Ovary (tissue), 3 donors: Measurements from ENCODE around the gene UGT1A4.

Source experiments
- POLR2A ChIP-seq: fragments of 450-650 bp; IDR thresholded peaks from one replicate; pipeline ENCODE4 v1.6.1; 2017; ENCODE audit warnings: antibody characterized with exemption, mild to moderate bottlenecking, moderate library complexity
- TF ChIP-seq, protein P1 (sequence below), 3 donors: fragments of 450-650 bp in 2 of 3; fragments of 200-600 bp in 1 of 3; IDR thresholded peaks; one replicate each; pipeline versions ENCODE4 v1.5.1 to v1.8.0; 2016 to 2022; ENCODE audit warnings: antibody characterized with exemption in 3 of 3, mild to moderate bottlenecking in 1 of 3
- donor health status: DM: no; HTN: no; CAD: no.

DNA sequence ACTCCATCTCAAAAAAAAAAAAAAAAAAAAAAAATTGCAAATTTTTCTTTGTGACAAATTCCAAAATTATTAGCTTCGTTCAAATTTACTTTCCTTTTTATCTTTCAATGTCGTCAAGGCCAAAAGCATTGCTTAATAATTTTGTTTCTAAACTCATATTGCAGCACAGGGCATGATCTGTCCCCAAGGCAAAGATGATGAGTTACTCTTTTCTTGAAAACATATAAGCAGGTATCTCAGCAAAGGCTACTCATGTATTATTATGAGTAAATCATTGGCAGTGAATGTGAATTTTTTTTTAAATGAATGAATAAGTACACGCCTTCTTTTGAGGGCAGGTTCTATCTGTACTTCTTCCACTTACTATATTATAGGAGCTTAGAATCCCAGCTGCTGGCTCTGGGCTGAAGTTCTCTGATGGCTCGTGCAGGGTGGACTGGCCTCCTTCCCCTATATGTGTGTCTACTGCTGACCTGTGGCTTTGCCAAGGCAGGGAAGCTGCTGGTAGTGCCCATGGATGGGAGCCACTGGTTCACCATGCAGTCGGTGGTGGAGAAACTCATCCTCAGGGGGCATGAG is 36.9 kb upstream of the UGT1A4 start, which contains the start of gene UGT1A7:
- TF ChIP-seq, protein P1, sequence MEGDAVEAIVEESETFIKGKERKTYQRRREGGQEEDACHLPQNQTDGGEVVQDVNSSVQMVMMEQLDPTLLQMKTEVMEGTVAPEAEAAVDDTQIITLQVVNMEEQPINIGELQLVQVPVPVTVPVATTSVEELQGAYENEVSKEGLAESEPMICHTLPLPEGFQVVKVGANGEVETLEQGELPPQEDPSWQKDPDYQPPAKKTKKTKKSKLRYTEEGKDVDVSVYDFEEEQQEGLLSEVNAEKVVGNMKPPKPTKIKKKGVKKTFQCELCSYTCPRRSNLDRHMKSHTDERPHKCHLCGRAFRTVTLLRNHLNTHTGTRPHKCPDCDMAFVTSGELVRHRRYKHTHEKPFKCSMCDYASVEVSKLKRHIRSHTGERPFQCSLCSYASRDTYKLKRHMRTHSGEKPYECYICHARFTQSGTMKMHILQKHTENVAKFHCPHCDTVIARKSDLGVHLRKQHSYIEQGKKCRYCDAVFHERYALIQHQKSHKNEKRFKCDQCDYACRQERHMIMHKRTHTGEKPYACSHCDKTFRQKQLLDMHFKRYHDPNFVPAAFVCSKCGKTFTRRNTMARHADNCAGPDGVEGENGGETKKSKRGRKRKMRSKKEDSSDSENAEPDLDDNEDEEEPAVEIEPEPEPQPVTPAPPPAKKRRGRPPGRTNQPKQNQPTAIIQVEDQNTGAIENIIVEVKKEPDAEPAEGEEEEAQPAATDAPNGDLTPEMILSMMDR (IDR thresholded peaks at IDR 0.05) = no peak
- no peak for TF ChIP-seq POLR2A
